Fibroblast of lung (primary cell): ENCODE measurements around the gene SCN4A.
A peak's percentile ranks its signal among the peaks of the same experiment; 100 is the strongest.

Experiments used
- EZH2 ChIP-seq: IDR thresholded peaks from 2 replicates; pipeline ENCODE4 v1.5.1; 2012; ENCODE audit warnings: low read length, control low read depth, mild to moderate bottlenecking; ENCODE audit errors: missing control alignments
- TF ChIP-seq, protein P1 (sequence below), 2 donors: IDR thresholded peaks in 1 of 2; conservative IDR thresholded peaks in 1 of 2; 1 replicate in 1 of 2; 2 replicates in 1 of 2; pipeline ENCODE4 v1.5.1; 2011 to 2012; ENCODE audit warnings: low read length in 2 of 2, control low read depth in 1 of 2, inconsistent platforms in 1 of 2, low read depth in 1 of 2, mild to moderate bottlenecking in 1 of 2

DNA sequence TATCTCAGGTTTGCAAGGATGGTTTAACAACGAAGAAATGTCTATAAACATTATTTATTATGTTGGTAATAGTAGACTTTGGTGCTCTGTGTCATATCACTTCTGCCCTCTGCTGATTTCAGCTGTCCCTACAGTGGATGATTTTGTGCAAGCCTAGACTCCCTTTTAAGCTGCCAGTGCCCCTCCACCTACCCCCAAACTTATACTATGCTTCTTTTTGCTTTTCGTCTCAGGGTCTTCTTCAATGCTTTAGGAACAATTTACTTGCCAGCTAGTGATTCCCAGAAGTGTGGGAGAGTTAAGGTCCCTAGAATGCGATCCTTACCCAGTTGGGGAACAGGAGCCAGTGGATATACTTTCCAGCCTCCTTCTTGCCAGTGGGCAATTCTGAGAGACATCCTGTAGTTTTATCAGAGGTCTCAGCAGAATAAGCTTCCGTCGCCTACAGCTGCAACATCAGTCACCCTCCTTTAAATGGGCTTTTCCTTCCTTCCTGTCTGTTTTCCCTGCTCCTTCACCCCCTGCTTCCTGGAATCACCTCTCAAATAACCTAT lies 43.6 kb upstream of the SCN4A start:
- TF ChIP-seq, protein P1, sequence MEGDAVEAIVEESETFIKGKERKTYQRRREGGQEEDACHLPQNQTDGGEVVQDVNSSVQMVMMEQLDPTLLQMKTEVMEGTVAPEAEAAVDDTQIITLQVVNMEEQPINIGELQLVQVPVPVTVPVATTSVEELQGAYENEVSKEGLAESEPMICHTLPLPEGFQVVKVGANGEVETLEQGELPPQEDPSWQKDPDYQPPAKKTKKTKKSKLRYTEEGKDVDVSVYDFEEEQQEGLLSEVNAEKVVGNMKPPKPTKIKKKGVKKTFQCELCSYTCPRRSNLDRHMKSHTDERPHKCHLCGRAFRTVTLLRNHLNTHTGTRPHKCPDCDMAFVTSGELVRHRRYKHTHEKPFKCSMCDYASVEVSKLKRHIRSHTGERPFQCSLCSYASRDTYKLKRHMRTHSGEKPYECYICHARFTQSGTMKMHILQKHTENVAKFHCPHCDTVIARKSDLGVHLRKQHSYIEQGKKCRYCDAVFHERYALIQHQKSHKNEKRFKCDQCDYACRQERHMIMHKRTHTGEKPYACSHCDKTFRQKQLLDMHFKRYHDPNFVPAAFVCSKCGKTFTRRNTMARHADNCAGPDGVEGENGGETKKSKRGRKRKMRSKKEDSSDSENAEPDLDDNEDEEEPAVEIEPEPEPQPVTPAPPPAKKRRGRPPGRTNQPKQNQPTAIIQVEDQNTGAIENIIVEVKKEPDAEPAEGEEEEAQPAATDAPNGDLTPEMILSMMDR (conservative IDR thresholded peaks at IDR 0.05 in 1 of 2, IDR thresholded peaks at IDR 0.05 in 1 of 2; ENCODE audit: low read depth in 1 of 2, low read length in 2 of 2): peak; percentile 1 to 26
- TF ChIP-seq EZH2: no peak
